CD8-positive, alpha-beta memory T cell (primary cell): ENCODE data around the gene CLOCK. TPM values are rescaled to one million over a fixed set of nuclear protein-coding genes. Genes with fewer than 3 reads are reported as not detected.
A peak's percentile ranks its signal among the peaks of the same experiment; 100 is the strongest.

Experiments used
- CTCF ChIA-PET: fragments of 350-600 bp; sonication (Branson Sonifier 250); formaldehyde crosslinking; loops from one replicate; lab custom pipeline; 2021; ENCODE audit warnings: antibody characterized with exemption; lab: Charles Lee
- POLR2A ChIA-PET: fragments of 350-600 bp; sonication (Branson Sonifier 250); formaldehyde crosslinking; loops from one replicate; lab custom pipeline; 2021; ENCODE audit warnings: antibody characterized with exemption; lab: Charles Lee
- DNase-seq, 5 donors: peaks; one replicate each; pipeline versions ENCODE4 v3.0.0 to v3.0.0-alpha.2; 2020 to 2022; ENCODE audit warnings: mixed read lengths in 1 of 5
- H3K27ac ChIP-seq: one replicate; pipeline ENCODE4 v1.7.0; 2013; ENCODE audit warnings: low read depth, mild to moderate bottlenecking, low read length, moderate library complexity
- H3K27me3 ChIP-seq: 2 replicates; pipeline ENCODE4 v1.7.0; 2013; ENCODE audit warnings: low read length, mild to moderate bottlenecking; ENCODE audit not compliant: insufficient read depth, poor library complexity, severe bottlenecking
- H3K36me3 ChIP-seq: 2 replicates; pipeline ENCODE4 v1.7.0; 2013; ENCODE audit warnings: mild to moderate bottlenecking, low read length, moderate library complexity; ENCODE audit not compliant: insufficient read depth
- H3K4me1 ChIP-seq: 2 replicates; pipeline ENCODE4 v1.7.0; 2013; ENCODE audit warnings: mild to moderate bottlenecking, low read length, moderate library complexity; ENCODE audit not compliant: insufficient read depth
- H3K4me3 ChIP-seq: 2 replicates; pipeline ENCODE4 v1.7.0; 2013; ENCODE audit warnings: mild to moderate bottlenecking, low read length
- H3K9me3 ChIP-seq: 2 replicates; pipeline ENCODE4 v1.7.0; 2013; ENCODE audit warnings: mild to moderate bottlenecking, low read length
- H3K27ac Mint-ChIP-seq, 8 donors: one replicate each; pipeline ENCODE4 v1.8.0; 2020 to 2021; ENCODE audit warnings: mixed read lengths in 8 of 8, mild to moderate bottlenecking in 6 of 8, inconsistent platforms in 3 of 8, moderate library complexity in 3 of 8
- H3K27me3 Mint-ChIP-seq, 2 donors: one replicate each; pipeline ENCODE4 v1.8.0; 2020 to 2021; ENCODE audit warnings: mixed read lengths in 2 of 2, mild to moderate bottlenecking in 1 of 2, moderate library complexity in 1 of 2
- H3K36me3 Mint-ChIP-seq, 3 donors: one replicate each; pipeline ENCODE4 v1.8.0; 2020 to 2021; ENCODE audit warnings: mixed read lengths in 3 of 3, inconsistent platforms in 1 of 3, mild to moderate bottlenecking in 1 of 3
- H3K4me1 Mint-ChIP-seq, 3 donors: one replicate each; pipeline ENCODE4 v1.8.0; 2020 to 2021; ENCODE audit warnings: mixed read lengths in 3 of 3, inconsistent platforms in 1 of 3, mild to moderate bottlenecking in 1 of 3
- H3K4me3 Mint-ChIP-seq, 7 donors: one replicate each; pipeline ENCODE4 v1.8.0; 2020 to 2021; ENCODE audit warnings: mixed read lengths in 7 of 7, mild to moderate bottlenecking in 6 of 7, moderate library complexity in 4 of 7, inconsistent platforms in 2 of 7
- H3K9me3 Mint-ChIP-seq, 5 donors: one replicate each; pipeline ENCODE4 v1.8.0; 2020 to 2022; ENCODE audit warnings: mixed read lengths in 5 of 5, mild to moderate bottlenecking in 3 of 5, moderate library complexity in 2 of 5, inconsistent platforms in 1 of 5
- polyA plus RNA-seq: library from polyadenylated mRNA; unstranded; fragments of 300-500 nt; fragmentation: Illumina TruSeq; gene quantifications from one replicate; pipeline ENCODE4 v1.2.3, GENCODE V29; 2021
- total RNA-seq, 2 experiments: library from RNA; stranded (reverse); gene quantifications; one replicate each; pipeline ENCODE4 v1.2.3, GENCODE V29; 2021

The CLOCK gene
- total and polyA plus RNA-seq, 3 experiments from 2014 or later = 4.5 to 16.4 (median 13.3) TPM

DNA sequence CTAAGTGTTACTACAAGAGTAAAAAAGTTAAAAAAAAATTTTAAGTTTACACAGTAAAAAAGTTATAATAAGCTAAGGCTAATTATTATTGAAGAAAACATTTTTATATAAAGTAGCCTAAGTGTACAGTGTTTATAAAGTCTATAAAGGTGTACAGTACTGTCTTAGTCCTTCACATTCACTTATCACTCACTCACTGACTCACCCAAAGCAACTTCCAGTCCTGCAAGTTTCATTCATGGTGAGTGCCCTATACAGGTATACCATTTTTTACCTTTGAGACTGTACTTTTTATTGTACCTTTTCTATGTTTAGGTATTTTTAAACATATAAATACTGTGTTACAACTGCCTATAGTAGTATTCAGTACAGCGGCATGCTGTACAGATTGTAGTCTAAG lies 76.7 kb downstream of the CLOCK start:
- Histone ChIP-seq H3K27ac (no peak overlapping the region), H3K4me3 (no peak overlapping the region), H3K9me3 (no peaks in the 10 kb centered on the region), H3K4me1 (no peaks in the 10 kb centered on the region), H3K27me3 (no peaks in the 10 kb centered on the region), H3K36me3 (peaks cover under 1% of the 10 kb centered on the region)
- no peak overlapping the region for H3K27ac Mint-ChIP-seq
- no peaks in the 10 kb centered on the region for H3K4me1 Mint-ChIP-seq
- H3K4me3 Mint-ChIP-seq = no peak overlapping the region
- no peak for DNase-seq
- ChIA-PET CTCF (no interaction called here), POLR2A (no interaction called here)
- H3K9me3 Mint-ChIP-seq = peaks cover 0 to 3% (median 0%) of the 10 kb centered on the region in 5 donors
- H3K27me3 Mint-ChIP-seq = no peaks in the 10 kb centered on the region
- H3K36me3 Mint-ChIP-seq = peaks cover 24 to 45% (median 26%) of the 10 kb centered on the region in 3 donors

GRCh38 chr4:55468724-55469123 lies 78.0 kb downstream of the CLOCK start:
- Histone ChIP-seq H3K36me3 (no peaks in the 10 kb centered on the region), H3K27ac (no peak overlapping the region), H3K27me3 (no peaks in the 10 kb centered on the region), H3K9me3 (no peaks in the 10 kb centered on the region), H3K4me3 (no peak overlapping the region), H3K4me1 (no peaks in the 10 kb centered on the region)
- Mint-ChIP-seq H3K9me3 (peaks cover 0 to 3% (median 0%) of the 10 kb centered on the region in 5 donors), H3K27ac (peak overlapping the region in 1 of 8 donors; percentile 21), H3K27me3 (no peaks in the 10 kb centered on the region), H3K36me3 (peaks cover 15 to 43% (median 17%) of the 10 kb centered on the region in 3 donors), H3K4me3 (no peak overlapping the region), H3K4me1 (no peaks in the 10 kb centered on the region)
- CTCF ChIA-PET = no interaction called here
- no peak for DNase-seq
- POLR2A ChIA-PET = no interaction called here

DNA sequence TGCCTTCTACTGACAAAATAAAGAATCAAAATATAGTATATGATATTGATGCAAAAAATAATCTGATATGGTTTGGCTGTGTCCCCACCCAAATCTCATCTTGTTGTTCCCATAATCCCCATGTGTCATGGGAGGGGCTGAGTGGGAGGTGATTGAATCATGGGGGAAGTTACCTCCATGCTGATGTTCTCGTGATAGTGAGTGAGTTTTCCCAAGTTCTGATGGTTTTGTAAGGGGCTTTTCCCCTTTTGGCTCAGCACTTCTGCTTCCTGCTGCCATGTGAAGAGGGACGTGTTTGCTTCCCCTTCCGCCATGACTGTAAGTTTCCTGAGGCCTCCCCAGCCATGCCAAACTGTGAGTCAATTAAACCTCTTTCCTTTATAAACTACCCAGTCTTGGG lies 80.7 kb downstream of the CLOCK start:
- ChIA-PET CTCF (no interaction called here), POLR2A (no interaction called here)
- no peaks in the 10 kb centered on the region for H3K9me3 ChIP-seq
- no peak overlapping the region for H3K27ac ChIP-seq
- Mint-ChIP-seq H3K27me3 (no peaks in the 10 kb centered on the region), H3K9me3 (peaks cover 0 to 3% (median 0%) of the 10 kb centered on the region in 5 donors), H3K4me1 (no peaks in the 10 kb centered on the region), H3K4me3 (no peak overlapping the region), H3K36me3 (peaks cover 17 to 45% (median 21%) of the 10 kb centered on the region in 3 donors), H3K27ac (no peak overlapping the region)
- H3K36me3 ChIP-seq = no peaks in the 10 kb centered on the region
- no peaks in the 10 kb centered on the region for H3K27me3 ChIP-seq
- H3K4me3 ChIP-seq = no peak overlapping the region
- DNase-seq = no peak
- H3K4me1 ChIP-seq = no peaks in the 10 kb centered on the region

GRCh38 chr4:55458611-55459010 lies 88.1 kb downstream of the CLOCK start:
- no peaks in the 10 kb centered on the region for H3K27me3 Mint-ChIP-seq

DNA sequence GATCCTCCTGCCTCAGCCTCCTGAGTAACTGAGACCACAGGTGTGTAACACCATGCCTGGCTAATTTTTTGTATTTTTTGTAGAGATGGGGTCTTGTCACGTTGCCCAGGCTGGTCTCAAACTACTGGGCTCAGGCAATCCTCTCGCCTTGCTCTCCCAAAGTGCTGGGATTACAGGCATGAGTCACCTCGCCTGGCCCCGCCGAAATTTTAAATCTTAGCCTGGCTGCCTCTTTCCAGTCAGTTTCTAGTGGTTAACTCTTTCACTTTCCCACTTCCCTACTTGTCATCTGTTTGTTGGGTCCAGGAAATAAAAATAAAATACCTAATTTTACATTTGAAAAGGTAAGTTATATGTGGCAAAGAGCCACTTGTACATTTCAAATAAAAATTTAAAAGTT lies 88.5 kb downstream of the CLOCK start:
- no peaks in the 10 kb centered on the region for H3K36me3 ChIP-seq
- no peak overlapping the region for H3K27ac ChIP-seq
- H3K36me3 Mint-ChIP-seq = peaks cover 0 to 48% (median 13%) of the 10 kb centered on the region in 3 donors
- no peaks in the 10 kb centered on the region for H3K4me1 Mint-ChIP-seq
- no peak for DNase-seq
- H3K27me3 Mint-ChIP-seq = no peaks in the 10 kb centered on the region
- no peak overlapping the region for H3K4me3 Mint-ChIP-seq
- no peak overlapping the region for H3K4me3 ChIP-seq
- POLR2A ChIA-PET = no interaction called here
- no peaks in the 10 kb centered on the region for H3K9me3 Mint-ChIP-seq
- H3K9me3 ChIP-seq = no peaks in the 10 kb centered on the region
- CTCF ChIA-PET = no interaction called here
- H3K27me3 ChIP-seq = no peaks in the 10 kb centered on the region
- H3K27ac Mint-ChIP-seq = no peak overlapping the region
- H3K4me1 ChIP-seq = no peaks in the 10 kb centered on the region

More at GRCh38 chr4:55458611-55459010, 88.1 kb downstream of the CLOCK start:
- Histone ChIP-seq H3K4me1 (no peaks in the 10 kb centered on the region), H3K4me3 (no peak overlapping the region), H3K27me3 (no peaks in the 10 kb centered on the region), H3K36me3 (no peaks in the 10 kb centered on the region), H3K27ac (no peak overlapping the region), H3K9me3 (no peaks in the 10 kb centered on the region)
- H3K36me3 Mint-ChIP-seq = peaks cover 0 to 47% (median 13%) of the 10 kb centered on the region in 3 donors
- ChIA-PET CTCF (no interaction called here), POLR2A (no interaction called here)
- no peaks in the 10 kb centered on the region for H3K9me3 Mint-ChIP-seq
- no peaks in the 10 kb centered on the region for H3K4me1 Mint-ChIP-seq
- no peak for DNase-seq
- H3K4me3 Mint-ChIP-seq = no peak overlapping the region
- no peak overlapping the region for H3K27ac Mint-ChIP-seq

- POLR2A ChIA-PET = no interaction called here
- no peak for DNase-seq
- Histone ChIP-seq H3K36me3 (peaks cover 11% of the 10 kb centered on the region), H3K9me3 (no peaks in the 10 kb centered on the region), H3K4me3 (no peak overlapping the region), H3K27ac (no peak overlapping the region), H3K27me3 (no peaks in the 10 kb centered on the region), H3K4me1 (peaks cover 4% of the 10 kb centered on the region)
- Mint-ChIP-seq H3K27ac (peak overlapping the region in 1 of 8 donors; percentile 3), H3K4me1 (peaks cover 11 to 13% (median 12%) of the 10 kb centered on the region in 3 donors), H3K4me3 (no peak overlapping the region), H3K36me3 (peaks cover 0 to 62% (median 24%) of the 10 kb centered on the region in 3 donors), H3K27me3 (no peaks in the 10 kb centered on the region), H3K9me3 (no peaks in the 10 kb centered on the region)
- CTCF ChIA-PET = no interaction called here
Measured at GRCh38 chr4:55450566-55450965, 96.1 kb downstream of the CLOCK start.

DNA sequence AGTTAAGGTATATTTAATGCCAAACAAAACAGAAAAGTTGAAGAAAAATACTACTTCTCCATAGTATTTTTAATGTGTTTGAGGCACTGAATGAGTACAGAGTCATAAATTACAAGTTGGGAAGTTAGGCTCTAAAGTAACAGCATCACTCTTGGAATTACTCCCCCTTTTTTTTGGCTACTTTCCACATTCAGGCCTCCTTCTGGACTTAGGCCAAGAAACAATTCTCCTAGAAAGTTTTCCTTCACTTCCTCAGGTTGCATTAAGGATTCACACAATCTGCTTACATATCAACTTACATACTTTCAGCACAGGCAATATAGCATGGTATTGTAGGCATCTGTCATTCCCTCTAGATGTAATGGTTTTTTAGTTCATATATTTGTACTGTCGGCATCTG lies 98.9 kb downstream of the CLOCK start:
- Mint-ChIP-seq H3K4me1 (peaks cover 11 to 13% (median 12%) of the 10 kb centered on the region in 3 donors), H3K4me3 (no peak overlapping the region), H3K36me3 (peaks cover 0 to 59% (median 24%) of the 10 kb centered on the region in 3 donors), H3K27ac (peak overlapping the region in 5 of 8 donors; percentile 11 to 52 (median 42)), H3K9me3 (no peaks in the 10 kb centered on the region), H3K27me3 (no peaks in the 10 kb centered on the region)
- ChIA-PET CTCF (no interaction called here), POLR2A (no interaction called here)
- no peaks in the 10 kb centered on the region for H3K9me3 ChIP-seq
- DNase-seq = no peak
- H3K4me1 ChIP-seq = peaks cover 4% of the 10 kb centered on the region
- H3K4me3 ChIP-seq = no peak overlapping the region
- H3K36me3 ChIP-seq = peaks cover 11% of the 10 kb centered on the region
- no peaks in the 10 kb centered on the region for H3K27me3 ChIP-seq
- no peak overlapping the region for H3K27ac ChIP-seq

DNA sequence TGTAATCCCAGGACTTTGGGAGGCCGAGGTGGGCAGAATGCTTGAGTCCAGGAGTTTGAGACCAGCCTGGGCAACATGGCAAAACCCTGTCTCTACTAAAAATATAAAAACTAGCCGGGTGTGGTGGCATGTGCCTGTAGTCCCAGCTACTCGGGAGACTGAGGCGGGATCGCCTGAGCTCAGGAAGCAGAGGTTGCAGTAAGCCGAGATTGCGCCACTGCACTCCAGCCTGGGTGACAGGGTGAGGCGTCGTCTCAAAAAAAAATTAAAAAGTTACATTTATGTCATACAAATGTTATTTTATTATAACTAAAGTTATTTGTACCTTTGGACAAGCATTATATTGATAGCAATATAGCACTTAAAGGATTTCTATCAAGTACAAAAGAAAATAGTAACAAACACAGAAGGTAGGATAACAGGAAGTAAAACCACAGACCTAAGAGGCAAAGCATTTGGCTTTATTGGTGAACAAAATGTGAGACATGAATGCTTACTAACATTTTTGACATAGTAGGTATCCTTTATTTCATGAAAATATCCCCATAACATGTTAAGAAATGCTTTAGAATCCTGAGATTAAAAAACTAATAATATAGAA lies 99.5 kb downstream of the CLOCK start:
- ChIA-PET CTCF (interaction anchor here (0.7 kb wide), 1 partner anchor 101 kb away, joined by 3 read pairs; the partner anchor contains the start of gene SRD5A3), POLR2A (no interaction called here)
- no peaks in the 10 kb centered on the region for H3K27me3 ChIP-seq
- no peaks in the 10 kb centered on the region for H3K9me3 ChIP-seq
- peaks cover 11 to 13% (median 12%) of the 10 kb centered on the region in 3 donors for H3K4me1 Mint-ChIP-seq
- peak overlapping the region in 1 of 7 donors; percentile 68 for H3K4me3 Mint-ChIP-seq
- H3K27me3 Mint-ChIP-seq = no peaks in the 10 kb centered on the region
- no peaks in the 10 kb centered on the region for H3K9me3 Mint-ChIP-seq
- H3K4me1 ChIP-seq = peaks cover 4% of the 10 kb centered on the region
- peaks cover 5 to 62% (median 27%) of the 10 kb centered on the region in 3 donors for H3K36me3 Mint-ChIP-seq
- H3K27ac Mint-ChIP-seq = no peak overlapping the region
- no peak overlapping the region for H3K4me3 ChIP-seq
- H3K36me3 ChIP-seq = peaks cover 11% of the 10 kb centered on the region
- DNase-seq = no peak
- no peak overlapping the region for H3K27ac ChIP-seq
